Progenitor cell of endocrine pancreas (in vitro differentiated cells): ENCODE results near the gene GBF1. TPM values are rescaled to one million over a fixed set of nuclear protein-coding genes. Genes with fewer than 3 reads are reported as not detected.
A peak's percentile ranks its signal among the peaks of the same experiment; 100 is the strongest.

ENCODE experiments used
- DNase-seq: peaks from one replicate; pipeline ENCODE4 v3.0.0; 2021; ENCODE audit warnings: low spot score; ENCODE audit not compliant: unreplicated experiment
- H3K27ac Mint-ChIP-seq: 2 replicates; pipeline ENCODE4 v1.8.0; 2021; ENCODE audit warnings: mild to moderate bottlenecking, moderate library complexity, mixed read lengths
- H3K27me3 Mint-ChIP-seq: 2 replicates; pipeline ENCODE4 v1.8.0; 2021; ENCODE audit warnings: mixed read lengths
- H3K36me3 Mint-ChIP-seq: 2 replicates; pipeline ENCODE4 v1.8.0; 2022; ENCODE audit warnings: mixed read lengths; ENCODE audit not compliant: insufficient read depth
- H3K4me1 Mint-ChIP-seq: 2 replicates; pipeline ENCODE4 v1.8.0; 2021; ENCODE audit warnings: low read depth, mixed read lengths
- H3K4me3 Mint-ChIP-seq: 2 replicates; pipeline ENCODE4 v1.8.0; 2021; ENCODE audit warnings: low read depth, mild to moderate bottlenecking, moderate library complexity, mixed read lengths
- H3K9me3 Mint-ChIP-seq: 2 replicates; pipeline ENCODE4 v1.8.0; 2021; ENCODE audit warnings: low read depth, mixed read lengths
- total RNA-seq: library from RNA; stranded (reverse); gene quantifications from 2 replicates; pipeline ENCODE4 v1.2.1, GENCODE V29; 2021
- TF ChIP-seq, protein P1 (sequence below): fragments of 200-600 bp; sonication (generic); IDR thresholded peaks from one replicate; pipeline ENCODE4 v1.5.0; 2021; ENCODE audit warnings: antibody characterized with exemption, mild to moderate bottlenecking; ENCODE audit not compliant: unreplicated experiment

GBF1 gene
- total RNA-seq, 1 donor from 2014 or later = 54.6 TPM

DNA sequence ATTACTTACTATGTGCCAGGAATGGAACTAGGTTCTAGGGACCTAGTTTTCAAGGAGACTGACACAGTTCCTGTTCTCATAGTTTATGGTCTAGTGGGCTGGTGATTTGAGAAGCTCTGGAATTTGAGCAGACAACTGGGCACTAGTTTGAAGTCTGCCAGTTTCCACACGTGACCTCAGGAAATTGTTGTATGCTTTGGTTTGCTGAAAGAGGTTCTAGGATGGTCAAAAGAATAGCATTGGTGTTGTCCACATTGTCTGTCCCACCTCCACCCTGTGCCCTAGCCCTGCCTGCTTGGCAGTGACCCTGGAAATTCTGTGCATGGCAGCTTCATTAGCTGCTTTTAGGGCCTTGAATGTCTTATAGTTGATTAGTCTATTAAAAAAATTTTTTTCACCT, 28.7 kb downstream of the GBF1 start:
- Mint-ChIP-seq H3K27ac (no peak overlapping the region), H3K4me1 (no peaks in the 10 kb centered on the region), H3K9me3 (no peaks in the 10 kb centered on the region), H3K4me3 (no peak overlapping the region), H3K36me3 (peaks cover 7% of the 10 kb centered on the region), H3K27me3 (no peaks in the 10 kb centered on the region)
- TF ChIP-seq, protein P1, sequence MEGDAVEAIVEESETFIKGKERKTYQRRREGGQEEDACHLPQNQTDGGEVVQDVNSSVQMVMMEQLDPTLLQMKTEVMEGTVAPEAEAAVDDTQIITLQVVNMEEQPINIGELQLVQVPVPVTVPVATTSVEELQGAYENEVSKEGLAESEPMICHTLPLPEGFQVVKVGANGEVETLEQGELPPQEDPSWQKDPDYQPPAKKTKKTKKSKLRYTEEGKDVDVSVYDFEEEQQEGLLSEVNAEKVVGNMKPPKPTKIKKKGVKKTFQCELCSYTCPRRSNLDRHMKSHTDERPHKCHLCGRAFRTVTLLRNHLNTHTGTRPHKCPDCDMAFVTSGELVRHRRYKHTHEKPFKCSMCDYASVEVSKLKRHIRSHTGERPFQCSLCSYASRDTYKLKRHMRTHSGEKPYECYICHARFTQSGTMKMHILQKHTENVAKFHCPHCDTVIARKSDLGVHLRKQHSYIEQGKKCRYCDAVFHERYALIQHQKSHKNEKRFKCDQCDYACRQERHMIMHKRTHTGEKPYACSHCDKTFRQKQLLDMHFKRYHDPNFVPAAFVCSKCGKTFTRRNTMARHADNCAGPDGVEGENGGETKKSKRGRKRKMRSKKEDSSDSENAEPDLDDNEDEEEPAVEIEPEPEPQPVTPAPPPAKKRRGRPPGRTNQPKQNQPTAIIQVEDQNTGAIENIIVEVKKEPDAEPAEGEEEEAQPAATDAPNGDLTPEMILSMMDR = no peak
- DNase-seq = no peak

DNA sequence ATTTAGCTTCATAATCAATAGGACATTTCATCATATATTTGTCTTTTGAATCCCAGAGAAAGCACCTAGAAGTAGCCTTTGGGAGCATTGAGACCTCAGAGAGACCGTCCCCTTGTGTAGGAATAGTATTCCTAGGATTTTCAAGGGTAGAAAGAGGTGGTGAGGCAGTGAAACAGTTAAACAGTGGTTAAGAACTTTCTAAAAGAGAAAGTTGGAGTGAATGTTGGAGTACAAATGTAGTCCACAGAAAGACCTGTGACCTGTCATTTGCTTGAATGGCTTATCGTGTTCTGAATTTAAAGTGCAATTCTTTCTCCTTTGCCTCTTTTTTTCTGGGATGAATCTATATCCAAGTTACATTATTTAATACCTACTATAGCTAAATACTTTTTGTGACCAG, 30.0 kb downstream of the GBF1 start:
- H3K4me3 Mint-ChIP-seq = no peak overlapping the region
- no peak for DNase-seq
- no peaks in the 10 kb centered on the region for H3K27me3 Mint-ChIP-seq
- H3K36me3 Mint-ChIP-seq = peaks cover 5% of the 10 kb centered on the region
- no peaks in the 10 kb centered on the region for H3K9me3 Mint-ChIP-seq
- peaks cover 4% of the 10 kb centered on the region for H3K4me1 Mint-ChIP-seq
- no peak overlapping the region for H3K27ac Mint-ChIP-seq
- TF ChIP-seq, protein P1 = no peak

DNA sequence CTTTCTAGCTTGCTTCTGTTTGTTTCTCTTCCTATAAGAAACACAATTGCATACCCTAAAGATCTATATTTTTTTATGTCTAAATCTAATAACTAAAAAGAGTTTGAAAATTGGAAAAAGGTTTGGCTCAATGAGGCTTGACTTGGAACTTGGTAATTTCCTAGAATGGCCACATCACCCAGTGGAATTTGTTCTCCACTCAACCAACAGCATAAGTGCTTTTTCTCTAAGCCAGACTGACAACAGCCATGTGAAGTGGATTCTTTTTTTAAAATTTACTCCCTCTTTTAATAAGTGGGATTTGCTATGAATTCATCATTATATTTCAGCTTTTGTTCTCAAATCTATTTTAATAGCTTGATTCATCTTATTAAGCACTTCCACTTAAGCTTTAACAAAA, 33.8 kb downstream of the GBF1 start:
- H3K4me1 Mint-ChIP-seq = peaks cover 12% of the 10 kb centered on the region
- H3K27ac Mint-ChIP-seq = no peak overlapping the region
- no peak for DNase-seq
- H3K9me3 Mint-ChIP-seq = no peaks in the 10 kb centered on the region
- H3K36me3 Mint-ChIP-seq = no peaks in the 10 kb centered on the region
- H3K27me3 Mint-ChIP-seq = no peaks in the 10 kb centered on the region
- TF ChIP-seq, protein P1 = no peak
- H3K4me3 Mint-ChIP-seq = no peak overlapping the region

DNA sequence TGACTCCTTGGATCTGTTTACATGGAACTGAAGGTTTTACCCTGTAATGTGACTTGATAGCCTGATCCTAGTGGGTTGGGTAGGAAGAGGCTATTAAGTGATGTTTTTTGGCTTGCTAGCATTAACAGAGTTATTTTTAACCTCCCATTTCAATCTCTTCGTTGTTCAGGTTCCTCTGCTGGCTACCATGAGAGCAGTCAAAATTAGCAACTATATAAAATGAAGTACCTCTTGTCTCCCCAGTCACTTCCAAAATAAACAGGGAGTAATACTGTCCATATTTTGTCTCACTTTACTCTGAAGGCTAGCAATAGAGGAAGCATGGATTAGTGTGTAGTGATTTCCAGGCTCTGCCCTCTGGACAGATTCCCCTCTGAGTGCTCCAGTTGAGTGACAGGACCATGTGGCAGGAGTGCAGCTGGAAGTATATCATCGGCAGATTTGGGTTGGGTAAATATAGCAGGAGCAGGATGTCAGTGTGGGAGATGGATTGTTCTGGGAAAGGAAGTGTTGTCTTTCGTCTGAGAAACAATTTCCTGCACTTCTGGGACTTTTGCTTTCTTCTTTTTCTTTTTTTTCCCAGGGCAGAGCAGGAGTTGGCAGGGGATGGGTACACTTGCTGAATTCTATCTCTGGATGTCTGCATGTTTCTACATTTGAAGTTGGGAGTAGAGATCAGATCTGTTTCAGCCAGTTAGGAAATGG, 35.2 kb downstream of the GBF1 start:
- Mint-ChIP-seq H3K4me3 (no peak overlapping the region), H3K27ac (peak overlapping the region; percentile 1), H3K36me3 (no peaks in the 10 kb centered on the region), H3K27me3 (no peaks in the 10 kb centered on the region), H3K9me3 (no peaks in the 10 kb centered on the region), H3K4me1 (peaks cover 18% of the 10 kb centered on the region)
- TF ChIP-seq, protein P1 = no peak
- DNase-seq = no peak

DNA sequence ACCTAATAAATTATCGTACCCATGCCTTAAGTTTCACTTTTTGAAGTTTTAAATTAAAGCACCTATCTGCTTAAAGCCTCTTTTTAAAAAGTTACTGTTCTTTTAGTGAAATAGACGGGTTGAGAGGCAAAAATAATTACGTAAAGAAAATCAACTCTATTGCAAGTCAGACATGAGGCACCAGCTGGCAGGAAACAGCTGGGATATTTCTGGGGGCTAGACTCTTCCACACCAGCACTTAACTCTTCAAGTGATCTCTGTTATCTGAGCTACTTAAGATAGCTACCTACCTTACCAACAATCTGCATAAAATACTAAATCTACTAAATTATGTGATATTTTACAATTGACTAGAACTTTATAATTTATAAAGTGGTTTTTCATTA, 35.8 kb downstream of the GBF1 start:
- peaks cover 21% of the 10 kb centered on the region for H3K4me1 Mint-ChIP-seq
- no peaks in the 10 kb centered on the region for H3K36me3 Mint-ChIP-seq
- no peak overlapping the region for H3K4me3 Mint-ChIP-seq
- DNase-seq = no peak
- no peak overlapping the region for H3K27ac Mint-ChIP-seq
- TF ChIP-seq, protein P1 = no peak
- no peaks in the 10 kb centered on the region for H3K9me3 Mint-ChIP-seq
- H3K27me3 Mint-ChIP-seq = no peaks in the 10 kb centered on the region
